Measurements from ENCODE around the gene CBY2.

CBY2 gene

GRCh38 chr13:45702869-45703391 is 810 bp downstream of the CBY2 start:
- DNase-seq: no peak

DNA sequence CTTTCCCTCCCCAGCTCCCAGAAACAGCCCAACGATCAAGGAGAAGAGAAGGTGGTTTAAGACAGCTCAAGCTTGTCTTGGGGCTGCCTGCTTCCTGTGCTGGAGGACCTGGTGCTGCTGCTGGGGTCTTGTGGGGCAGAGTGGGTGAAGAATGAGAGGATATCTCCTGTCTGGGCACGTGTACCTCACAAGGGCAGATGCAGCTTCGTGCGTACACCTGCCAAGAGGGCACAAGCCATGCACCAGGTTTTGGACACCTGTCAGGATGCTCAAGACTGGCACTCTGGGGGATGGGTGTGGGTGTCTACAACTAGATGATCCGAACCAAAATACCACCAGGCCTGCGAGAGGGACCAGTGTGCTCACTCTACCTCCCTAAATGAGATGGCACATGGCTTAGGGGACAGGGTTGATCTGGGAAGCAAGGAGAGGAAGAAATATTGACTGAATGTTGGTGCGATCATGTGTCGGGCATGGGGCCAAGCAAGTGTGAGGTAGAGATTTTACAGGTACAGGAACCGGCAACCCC is 2.2 kb downstream of the CBY2 start:
- DNase-seq: no peak

DNA sequence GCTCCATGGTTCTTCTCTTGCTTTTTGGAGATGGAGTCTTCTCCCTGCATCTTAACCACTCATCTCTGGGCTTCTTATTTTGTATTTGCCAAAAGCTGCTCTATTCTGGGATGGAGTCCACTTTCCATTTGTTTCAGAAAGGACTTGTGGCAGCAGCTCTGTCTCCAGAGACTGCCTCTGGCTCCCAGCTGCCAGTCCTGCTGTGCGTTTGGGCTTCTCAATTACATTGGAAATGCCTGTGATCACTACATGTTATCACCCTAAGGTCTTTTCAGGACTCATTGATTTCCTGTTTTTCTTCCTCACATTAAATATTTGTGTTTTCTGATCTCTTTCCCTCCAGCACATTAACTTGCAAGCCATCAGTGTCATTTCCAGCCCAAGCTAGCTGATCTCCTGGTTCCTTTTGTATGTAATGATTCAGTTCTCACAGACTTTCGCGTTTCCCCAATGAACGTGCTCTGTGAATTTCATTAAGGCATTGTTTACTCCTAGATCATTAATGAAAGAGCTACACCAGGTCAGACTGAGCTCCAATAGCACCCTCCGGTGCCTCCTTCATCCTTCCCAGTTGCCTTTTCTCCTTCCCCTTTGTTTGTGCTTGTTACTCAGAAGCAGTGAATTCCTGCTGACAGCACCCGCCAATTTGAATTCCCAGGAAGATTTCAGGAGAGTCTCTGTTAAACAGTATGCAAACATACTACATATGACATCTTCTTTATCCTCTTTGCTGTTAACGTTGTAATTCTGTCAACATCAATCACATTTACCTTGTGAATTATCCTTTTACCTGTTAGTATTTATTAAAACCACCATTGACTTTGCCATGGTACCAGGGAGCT is 3.0 kb downstream of the CBY2 start:
- no peak for DNase-seq

DNA sequence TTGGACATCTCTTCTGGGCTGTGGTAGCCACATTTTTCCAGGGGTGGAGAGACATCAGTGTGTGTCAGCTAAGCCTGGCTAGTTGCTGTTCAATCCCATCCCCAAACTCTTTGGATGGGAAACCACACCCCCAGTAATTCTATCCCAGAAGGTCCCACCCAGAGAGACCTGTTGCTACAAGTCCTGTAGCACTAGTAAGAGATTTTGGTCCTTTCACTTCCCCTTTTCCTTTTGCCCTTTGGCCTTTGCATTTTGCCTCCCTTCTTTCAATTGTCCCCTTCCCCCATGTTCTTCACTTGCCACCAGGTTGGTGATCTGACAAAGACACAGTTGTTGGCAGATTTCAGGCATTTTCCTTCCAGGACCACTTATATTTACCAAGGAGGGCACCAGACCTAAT is 3.8 kb downstream of the CBY2 start:
- peak; percentile 83 for DNase-seq

- no peak for DNase-seq
These were observed 5.5 kb downstream of the CBY2 start for GRCh38 chr13:45707516-45708100.

- DNase-seq: peak; percentile 76
These were observed 9.8 kb downstream of the CBY2 start for GRCh38 chr13:45711951-45712350.

DNA sequence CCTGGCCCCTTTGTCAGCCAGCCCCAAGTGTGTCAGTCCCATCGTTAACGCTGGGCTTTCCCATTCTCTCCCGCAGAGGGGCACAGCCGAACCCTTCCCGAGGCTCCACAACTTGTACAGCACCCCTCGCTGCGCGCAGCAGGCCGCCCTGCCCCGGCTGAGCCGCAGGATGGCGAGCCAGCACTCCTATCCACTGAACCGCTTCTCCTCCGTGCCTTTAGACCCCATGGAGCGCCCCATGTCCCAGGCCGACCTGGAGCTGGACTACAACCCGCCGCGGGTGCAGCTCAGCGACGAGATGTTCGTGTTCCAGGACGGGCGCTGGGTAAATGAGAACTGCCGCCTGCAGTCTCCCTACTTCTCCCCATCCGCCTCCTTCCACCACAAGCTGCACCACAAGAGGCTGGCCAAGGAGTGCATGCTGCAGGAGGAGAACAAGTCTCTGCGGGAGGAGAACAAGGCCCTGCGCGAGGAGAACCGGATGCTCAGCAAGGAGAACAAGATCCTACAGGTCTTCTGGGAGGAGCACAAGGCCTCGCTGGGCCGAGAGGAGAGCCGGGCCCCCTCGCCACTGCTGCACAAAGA is 11.1 kb downstream of the CBY2 start:
- no peak for DNase-seq

GRCh38 chr13:45713721-45714120 is 11.6 kb downstream of the CBY2 start:
- DNase-seq: no peak

- DNase-seq: no peak
These were observed 12.1 kb downstream of the CBY2 start for GRCh38 chr13:45714170-45714569.

DNA sequence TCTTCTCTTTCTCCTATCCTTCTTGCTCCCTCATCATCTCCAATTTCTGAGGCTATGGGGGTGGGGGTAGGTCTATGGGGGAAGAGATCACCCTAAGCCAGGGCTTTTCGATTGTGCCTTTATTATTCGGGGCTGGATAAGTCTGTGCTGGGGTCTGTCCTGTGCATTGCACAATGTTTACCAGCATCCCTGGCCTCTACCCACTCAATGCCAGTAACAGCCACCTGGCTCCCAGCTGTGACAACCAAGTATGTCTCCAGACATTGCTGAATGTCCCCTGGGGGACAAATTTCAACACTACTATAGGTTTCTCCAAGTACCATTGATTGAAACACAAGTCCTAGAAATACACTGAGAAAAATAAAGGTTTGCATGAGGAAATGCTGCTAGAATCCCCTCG is 13.2 kb downstream of the CBY2 start:
- DNase-seq: no peak

GRCh38 chr13:45717349-45717748 is 15.2 kb downstream of the CBY2 start:
- no peak for DNase-seq

DNA sequence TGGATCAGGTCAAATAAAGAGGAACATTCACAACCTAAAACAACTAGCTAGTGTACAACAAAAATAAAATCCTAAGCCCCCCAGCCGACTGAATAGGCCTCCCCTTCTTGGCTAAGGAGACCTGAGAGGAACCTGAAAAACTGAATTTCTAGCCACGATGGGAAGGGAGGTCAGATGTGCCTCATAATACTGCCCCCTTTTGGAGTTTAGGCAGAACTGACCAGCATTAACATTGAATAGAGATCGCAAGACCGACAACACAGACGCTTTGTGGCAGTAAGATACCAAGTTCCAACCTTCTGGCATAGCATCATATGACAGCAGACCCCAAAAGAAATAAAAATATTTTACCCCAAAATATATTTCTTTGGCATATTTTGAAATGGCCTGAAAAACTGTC is 15.9 kb downstream of the CBY2 start:
- DNase-seq: peak; percentile 55

GRCh38 chr13:45718992-45719391 is 16.9 kb downstream of the CBY2 start:
- DNase-seq: no peak

GRCh38 chr13:45721203-45721731 is 19.1 kb downstream of the CBY2 start:
- no peak for DNase-seq

DNA sequence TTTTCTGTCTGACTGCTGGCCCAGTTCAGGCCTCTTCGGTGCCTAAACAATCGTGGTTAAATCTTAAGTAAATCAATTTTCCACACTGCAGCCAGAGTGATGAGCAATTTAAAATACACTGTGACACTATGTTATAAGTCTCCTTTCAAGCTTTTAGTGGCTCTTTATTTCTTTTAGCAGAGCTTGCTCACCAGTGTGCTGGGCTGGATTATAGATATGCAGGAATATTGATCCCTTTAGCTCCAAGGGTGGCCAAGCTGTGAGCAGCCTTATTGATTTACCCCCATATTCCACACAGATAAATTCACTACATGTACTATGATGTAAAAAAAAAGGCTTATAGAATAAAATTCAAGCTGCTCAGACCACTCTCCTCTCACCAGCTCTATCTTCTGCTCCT is 21.7 kb downstream of the CBY2 start:
- DNase-seq: no peak

- peak; percentile 76 for DNase-seq
These were observed 26.6 kb downstream of the CBY2 start for GRCh38 chr13:45728759-45729158.

- DNase-seq: no peak
These were observed 29.3 kb downstream of the CBY2 start for GRCh38 chr13:45731455-45731854.

DNA sequence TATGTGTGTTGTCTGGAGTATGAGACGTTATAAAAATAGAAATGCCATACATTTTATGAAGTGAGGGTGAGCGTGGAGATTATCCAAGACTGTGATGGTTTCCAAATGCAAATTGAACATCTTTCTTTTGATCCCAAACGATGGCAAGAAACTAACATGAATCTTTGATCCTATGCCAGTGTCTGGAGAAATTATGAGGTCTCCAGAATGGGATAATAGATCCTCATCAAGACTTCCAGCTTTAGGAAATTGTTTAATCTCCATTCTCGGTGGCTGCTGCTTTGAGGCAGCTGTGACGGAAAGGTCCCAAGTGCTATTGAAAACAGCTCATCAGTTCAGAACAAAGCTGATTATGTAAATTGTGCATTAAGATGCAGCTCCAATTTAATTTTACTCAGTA is 30.8 kb downstream of the CBY2 start:
- no peak for DNase-seq

DNA sequence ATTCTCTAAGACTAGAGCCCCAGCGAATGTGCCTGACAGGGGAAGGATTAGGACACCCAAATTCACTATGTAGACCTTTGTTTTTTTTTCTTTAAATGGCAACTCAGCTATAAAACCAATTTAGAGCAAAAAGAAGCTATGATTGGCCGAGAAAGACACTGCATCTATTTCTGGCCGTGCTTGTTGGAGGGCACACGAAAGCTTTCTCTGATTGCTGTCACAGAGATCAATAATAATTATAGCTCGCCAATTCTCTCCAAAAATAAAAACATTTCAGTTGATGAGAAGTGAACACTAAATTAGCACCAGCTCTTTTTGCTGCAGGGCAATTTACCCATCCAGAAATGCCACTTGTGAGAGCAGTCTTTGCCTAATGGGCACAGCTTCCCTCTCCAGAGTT is 31.2 kb downstream of the CBY2 start:
- DNase-seq: no peak

DNA sequence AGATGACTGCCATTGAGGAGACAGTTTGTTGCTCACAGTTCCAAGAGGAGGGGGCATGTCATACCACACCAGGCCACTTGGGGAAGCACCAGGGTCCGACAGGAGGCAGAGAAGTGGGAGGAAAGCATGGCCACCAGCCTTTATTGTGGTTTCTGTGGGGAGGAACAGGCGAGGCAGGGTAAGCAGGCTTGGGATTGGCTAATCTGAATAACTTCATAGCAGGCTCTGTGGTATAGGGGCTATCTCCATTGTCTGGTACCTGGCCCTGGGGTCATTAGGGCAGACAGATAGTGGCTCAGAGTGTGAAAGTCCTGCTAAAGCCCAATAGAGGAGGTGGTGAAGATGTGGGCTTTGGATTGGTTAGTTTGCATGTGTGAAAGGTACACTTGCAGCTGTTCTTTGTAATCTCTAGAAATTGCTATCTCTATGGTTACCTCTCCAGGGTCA is 35.5 kb downstream of the CBY2 start:
- peak; percentile 53 for DNase-seq

DNA sequence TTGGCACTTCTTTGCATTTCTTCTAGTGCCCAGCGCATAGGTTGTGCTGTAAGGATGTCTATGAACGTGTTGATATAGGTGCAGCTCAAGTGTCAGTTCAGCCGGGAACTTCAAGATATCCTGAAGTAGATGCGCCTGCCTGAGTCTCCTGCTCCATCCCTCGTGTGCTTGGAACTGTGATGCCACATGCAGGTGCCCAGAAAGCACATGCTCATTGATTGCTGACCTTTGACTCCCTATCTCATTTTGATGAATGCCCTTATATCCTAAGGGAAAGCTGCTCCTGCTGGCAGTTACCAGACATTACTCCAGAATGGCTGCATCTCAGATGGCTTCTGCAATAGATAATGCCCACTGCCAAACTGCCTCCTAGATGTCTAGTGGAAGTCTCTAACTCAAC is 40.9 kb downstream of the CBY2 start:
- no peak for DNase-seq

- no peak for DNase-seq
These were observed 42.9 kb downstream of the CBY2 start for GRCh38 chr13:45744979-45745378.

- peak; percentile 75 for DNase-seq
These were observed 45.0 kb downstream of the CBY2 start for GRCh38 chr13:45747071-45747470.
